ENCODE data around the gene TMEM9.

TMEM9 gene

GRCh38 chr1:201154389-201155165 lies at the start of gene TMEM9:
Gene TMEM9, minus strand, starts transcription at chr1:201154474. Its CDS starts 551 bp downstream, at chr1:201153923.
- DNase-seq (ENCODE audit: low spot score) = peak; percentile 97

DNA sequence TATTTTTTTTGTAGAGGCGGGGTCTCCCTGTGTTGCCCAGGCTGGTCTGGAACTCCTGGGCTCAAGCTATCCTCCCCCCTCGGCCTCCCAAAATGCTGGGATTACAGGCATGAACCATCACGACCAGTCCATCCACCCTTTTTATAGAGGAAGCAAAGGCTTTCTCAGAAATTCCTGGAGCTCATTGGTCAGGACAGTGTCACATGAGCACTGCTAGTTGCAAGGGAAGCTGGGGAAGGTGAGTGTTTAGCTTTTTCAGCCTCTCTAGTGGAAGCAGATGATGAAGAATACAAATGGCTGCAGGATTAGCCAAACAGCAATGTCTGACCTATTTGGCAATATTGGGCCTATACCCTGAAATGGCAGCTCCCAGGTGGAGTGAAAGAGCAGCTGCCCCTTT lies 44.3 kb upstream of the TMEM9 start:
- no peak for DNase-seq (ENCODE audit: low spot score)

DNA sequence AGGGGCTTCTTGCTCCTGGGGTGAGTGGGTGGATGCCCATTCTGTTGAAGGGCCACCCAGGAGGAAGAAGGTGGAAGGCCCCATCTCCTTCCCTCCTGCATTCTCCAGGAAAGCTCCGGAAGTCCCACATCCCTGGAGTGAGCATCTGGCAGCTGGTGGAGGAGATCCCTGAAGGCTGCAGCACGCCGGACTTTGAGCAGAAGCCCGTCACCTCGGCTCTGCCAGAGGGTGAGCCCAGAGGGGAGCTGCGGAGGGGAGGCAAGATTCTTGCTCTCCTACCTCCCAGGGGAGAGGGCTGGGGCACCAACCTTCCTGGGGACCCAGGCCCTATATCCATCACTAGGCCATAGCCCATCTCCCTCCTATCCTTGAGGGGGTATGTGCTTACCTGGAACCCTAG lies 39.8 kb upstream of the TMEM9 start:
- no peak for DNase-seq (ENCODE audit: low spot score)

DNA sequence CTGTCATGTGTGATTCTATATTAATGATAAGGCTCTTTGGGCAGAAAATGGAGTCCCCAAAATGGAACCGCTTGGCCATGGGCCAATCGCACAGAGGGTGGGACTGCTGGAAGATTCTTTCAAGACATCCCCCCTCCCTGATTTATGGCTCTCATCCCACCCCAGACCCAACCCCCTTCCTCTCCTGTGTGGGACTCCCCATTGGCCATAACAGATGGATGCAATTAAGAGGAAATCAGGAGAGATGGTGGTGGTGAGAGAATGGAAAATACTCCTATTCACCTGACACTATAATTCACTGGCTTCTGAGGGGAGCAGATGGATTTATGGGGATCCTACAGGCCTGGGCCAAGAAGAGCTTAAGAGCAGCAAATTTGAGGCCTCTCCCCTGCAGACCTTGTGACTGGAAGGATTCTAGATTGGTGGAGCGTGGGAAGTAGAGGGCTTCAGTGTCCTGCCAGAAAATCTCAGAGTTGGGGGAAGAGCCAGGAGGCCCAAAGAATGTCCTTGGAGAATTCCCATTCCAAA lies 38.1 kb upstream of the TMEM9 start:
- no peak for DNase-seq (ENCODE audit: low spot score)

DNA sequence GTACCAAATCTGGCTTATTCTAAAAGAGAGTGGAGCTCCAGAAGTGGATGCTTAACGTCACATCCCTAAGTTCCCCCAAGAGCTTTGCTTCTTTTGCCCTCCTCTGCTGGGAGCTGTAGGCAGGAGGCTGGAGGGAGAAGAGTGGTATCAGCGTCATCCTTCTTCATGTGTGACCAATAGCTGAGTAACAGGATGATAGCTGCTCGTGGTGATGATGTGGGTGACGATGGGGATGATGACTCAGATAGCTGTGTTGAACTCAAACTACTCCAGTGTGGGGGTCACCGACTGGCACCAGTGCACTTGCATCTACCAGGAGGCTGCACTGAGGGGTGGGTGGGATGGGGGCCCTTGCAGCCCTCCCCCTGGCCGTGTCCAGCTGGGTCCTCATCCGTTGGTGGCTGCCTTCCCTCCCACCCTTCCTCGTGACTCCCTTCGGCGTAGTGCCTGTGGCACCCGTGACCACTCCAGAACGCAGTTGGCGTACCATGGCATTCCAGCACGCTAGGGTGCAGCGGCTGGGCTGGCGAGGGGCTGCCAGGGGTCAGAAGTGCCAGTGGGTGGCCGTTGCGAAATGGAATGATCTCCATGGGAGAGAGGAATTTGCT lies 37.5 kb upstream of the TMEM9 start:
- no peak for DNase-seq (ENCODE audit: low spot score)

DNA sequence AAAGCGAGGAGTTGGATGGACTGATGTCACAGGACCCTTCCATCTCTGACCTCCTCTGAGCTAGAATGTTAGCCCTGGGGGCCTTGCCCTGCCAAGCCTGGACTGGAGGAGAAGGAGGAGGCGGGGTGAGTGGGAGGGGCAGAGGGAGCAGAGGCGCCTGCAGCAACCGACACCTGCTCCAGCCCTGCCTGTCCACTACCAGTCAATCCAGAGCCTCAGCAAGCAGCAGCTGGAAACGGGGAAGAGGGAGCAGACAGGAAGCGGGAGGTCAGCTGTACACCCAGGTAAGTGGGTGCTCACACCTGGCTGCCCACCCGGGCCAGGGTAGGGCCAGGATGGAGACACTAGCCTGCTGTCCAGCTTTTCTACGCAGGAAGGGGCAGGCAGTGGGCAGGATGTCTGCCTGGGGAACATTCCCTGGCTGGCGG lies 36.4 kb upstream of the TMEM9 start, which contains the start of gene IGFN1:
Gene IGFN1, plus strand, starts transcription at position 201 of the 428 bp plus-strand sequence. CDS start 2,470 bp downstream, outside the sequence.
- no peak for DNase-seq (ENCODE audit: low spot score)

DNA sequence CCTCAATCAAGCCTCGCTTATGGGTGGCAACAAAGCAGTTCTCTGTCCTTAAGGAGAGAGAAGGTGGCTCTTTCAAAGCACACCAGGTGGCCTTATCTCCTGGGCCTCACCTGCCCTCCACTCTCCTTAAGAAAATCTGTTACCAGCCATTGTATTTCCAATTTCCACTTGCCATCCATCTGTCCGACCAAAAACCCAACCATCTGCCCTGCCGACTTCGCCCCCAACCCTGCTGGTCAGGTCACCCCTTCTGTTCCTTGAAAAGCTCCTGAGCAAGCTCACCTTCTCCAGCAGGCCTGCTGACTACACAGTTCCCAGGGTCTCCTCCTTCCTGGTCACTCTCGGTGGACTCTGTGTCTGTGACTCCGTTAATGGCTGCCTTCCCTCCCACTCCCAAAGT lies 35.7 kb upstream of the TMEM9 start:
- no peak for DNase-seq (ENCODE audit: low spot score)

DNA sequence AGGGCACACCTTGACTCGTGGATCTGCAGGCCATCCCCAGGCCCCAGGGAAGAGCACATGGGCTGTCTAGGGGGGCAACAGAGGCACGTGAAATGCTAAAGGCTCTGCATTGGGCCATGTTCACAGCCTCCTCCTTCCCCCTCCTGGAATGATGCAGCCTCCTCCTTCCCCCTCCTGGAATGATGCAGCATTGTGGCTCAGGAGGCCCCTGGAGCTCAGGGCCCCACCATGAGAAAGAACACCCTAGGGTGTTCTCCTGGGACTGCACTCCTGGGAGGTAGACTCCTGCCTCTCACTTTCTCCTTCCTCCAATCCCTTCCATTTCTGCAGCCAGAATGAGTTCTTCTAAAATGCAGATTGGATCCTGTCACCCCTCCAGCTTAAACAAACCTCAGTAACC lies 34.8 kb upstream of the TMEM9 start:
- no peak for DNase-seq (ENCODE audit: low spot score)

- DNase-seq (ENCODE audit: low spot score) = no peak
Observed at GRCh38 chr1:201186192-201186591, 31.9 kb upstream of the TMEM9 start.

- DNase-seq (ENCODE audit: low spot score) = no peak
Observed at GRCh38 chr1:201185527-201186128, 31.4 kb upstream of the TMEM9 start.

DNA sequence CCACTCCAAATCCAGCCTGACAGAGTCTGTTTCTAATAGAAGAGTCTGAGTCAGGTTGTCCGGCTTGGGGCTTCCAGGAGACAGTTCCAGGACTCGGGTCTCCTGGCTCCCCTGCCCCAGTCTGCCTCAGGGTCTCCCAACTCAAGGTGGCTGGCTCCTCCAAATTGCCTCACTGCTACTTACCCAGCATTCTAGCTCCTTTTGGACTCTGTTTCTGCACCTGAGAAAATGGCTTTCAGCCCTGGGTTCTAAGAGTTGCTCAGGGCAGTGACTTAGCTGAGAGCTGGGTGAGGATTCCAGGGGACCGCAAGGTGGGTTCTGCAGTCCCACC lies 30.8 kb upstream of the TMEM9 start:
- no peak for DNase-seq (ENCODE audit: low spot score)

DNA sequence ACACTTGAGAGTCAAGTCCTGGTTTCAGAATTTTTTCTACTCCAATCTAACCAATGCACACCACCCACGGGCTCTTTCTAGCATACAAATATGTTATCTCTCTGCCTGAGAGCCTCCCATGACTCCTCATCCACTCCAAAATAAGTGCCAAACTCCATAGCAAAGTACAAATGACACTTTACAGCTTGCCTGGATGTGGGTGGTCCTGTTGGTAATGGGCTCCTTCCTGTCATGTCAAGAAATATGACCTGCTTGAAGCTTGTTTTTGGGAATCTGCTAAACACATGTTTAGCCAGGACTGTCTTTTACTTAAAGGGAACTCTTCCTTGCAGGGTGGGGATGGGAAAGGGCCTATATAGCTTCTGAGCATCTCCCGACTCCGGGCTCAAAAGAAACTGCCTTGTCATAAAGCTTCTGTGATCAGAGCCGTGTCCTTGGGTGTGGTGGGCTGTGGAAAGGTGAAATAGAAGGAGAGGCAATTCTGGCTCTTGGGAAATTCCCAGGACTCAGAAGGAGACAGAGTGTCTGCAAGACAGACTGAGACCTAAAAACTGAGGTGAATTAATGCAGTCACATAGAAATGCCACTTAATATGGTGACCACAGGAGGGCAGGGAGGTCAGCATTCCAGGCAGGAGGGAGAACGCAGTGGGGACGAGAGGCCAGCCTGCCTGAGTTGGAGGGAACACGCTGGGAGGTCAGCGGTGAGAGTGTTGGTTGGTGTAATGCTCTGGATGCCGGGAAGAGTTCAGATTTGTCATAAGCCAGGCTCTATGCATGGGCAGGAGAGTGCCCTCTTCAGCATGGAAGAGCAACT lies 30.2 kb upstream of the TMEM9 start:
- DNase-seq (ENCODE audit: low spot score) = no peak

- DNase-seq (ENCODE audit: low spot score) = no peak
Observed at GRCh38 chr1:201183753-201184152, 29.5 kb upstream of the TMEM9 start.

- DNase-seq (ENCODE audit: low spot score) = no peak
Observed at GRCh38 chr1:201183209-201183608, 28.9 kb upstream of the TMEM9 start.

- no peak for DNase-seq (ENCODE audit: low spot score)
Observed at GRCh38 chr1:201181726-201182125, 27.5 kb upstream of the TMEM9 start.

- no peak for DNase-seq (ENCODE audit: low spot score)
Observed at GRCh38 chr1:201181323-201181722, 27.0 kb upstream of the TMEM9 start.

- no peak for DNase-seq (ENCODE audit: low spot score)
Observed at GRCh38 chr1:201180901-201181300, 26.6 kb upstream of the TMEM9 start.

DNA sequence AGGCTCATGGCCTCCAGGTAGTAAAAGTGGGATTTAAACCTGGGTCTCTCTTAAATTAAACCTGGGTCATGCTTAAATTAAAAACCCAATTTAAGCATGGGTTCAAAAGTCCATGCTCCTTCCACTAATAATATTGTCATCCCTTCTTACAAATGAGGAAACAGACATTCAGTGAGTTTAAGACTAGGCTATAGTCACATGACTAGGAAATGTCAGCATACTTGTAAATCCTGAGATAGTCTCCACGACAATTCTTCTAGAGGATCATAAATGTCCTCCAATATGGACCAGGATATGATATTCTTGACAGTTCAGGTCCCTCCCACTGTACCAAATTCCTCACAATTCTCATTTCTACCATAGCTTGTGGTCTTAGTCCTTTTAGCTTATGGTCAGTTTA lies 25.9 kb upstream of the TMEM9 start:
- no peak for DNase-seq (ENCODE audit: low spot score)

DNA sequence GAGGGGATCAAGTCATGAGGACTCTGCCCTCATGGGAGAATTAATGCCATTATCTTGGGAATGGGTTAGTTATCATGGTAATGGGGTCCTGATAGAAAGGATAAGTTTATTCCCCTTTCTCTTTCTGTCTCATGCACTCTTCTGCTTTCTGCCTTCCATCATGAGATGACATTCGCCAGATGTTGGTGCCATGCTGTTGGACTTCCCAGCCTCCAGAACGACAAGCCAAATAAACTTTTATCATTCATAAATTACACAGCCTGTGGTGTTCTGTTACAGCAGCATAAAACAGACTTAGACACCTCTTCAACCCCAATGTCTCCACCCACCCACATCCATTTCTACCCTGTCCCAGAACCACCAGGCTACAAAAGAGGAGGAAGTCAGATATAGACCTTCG lies 24.4 kb upstream of the TMEM9 start:
- no peak for DNase-seq (ENCODE audit: low spot score)

DNA sequence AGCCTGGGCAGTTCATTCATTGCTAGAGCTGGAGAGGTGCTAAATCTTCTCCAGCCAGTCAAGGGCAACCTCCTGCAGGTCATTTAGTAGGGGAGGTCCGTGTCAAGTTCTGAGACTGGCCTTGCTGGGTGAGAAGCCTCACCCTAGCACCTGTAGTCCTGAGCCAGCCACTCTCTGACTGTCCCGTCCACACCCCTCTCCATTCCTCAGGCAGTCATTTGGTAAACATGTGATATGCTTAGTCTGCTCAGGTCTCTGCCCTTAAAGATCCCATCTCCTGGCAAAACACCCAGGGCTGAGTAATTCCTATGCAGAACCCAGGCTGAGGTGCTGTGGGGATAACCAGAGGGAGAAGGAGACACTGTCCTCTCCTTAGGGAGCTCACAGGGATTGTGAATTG lies 22.7 kb upstream of the TMEM9 start:
- DNase-seq (ENCODE audit: low spot score) = no peak

DNA sequence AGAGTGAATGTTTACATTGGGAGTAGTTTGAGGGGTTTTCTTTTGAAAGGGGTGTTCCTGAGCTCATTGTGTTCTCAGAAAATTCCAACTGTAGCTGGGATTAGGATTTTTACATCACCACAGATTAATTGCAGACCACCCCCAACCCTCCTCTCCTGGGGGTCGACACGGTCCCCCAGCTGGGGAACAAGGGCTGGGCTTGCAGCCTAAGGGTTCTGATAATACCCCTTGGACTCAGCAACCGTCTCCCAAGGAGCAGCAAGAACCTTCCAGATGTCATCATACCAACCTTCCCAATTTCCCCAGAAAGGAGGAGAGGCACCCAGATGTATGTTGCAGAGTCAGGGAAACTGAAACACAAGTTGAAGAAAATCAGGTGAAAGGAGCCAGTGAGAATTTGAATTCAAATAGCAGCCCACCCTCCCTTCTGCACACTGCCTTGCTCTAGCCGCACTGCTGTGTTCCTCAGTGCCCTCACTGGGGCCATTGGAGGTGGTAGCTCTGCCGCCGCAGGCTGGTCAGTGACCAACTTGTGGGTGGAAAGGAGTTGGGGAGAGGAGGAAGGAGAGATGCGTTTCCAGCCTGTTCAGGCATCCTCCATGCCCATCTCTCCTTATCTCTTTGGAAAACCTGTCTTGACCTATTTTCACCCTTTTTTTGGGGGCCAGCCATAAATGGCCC lies 21.7 kb upstream of the TMEM9 start:
- no peak for DNase-seq (ENCODE audit: low spot score)

DNA sequence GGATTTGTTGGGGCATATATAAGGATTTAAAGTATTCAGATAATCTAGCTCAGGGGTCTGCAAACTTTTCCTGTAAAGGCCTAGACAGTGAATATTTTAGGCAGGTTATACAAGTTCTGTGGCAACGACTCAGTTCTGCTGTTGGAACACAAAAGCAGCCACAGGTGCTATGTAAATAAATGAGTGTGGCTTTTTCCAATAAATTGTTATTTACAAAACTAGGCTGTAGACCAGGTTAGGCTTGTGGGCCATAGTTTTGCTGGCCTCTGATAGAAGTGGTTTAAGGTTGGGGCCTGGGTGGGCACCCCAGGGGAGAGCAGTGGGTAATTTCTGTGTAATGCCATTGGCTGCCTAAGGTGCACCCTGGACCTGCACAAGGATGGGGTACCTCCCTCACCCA lies 19.5 kb upstream of the TMEM9 start:
- DNase-seq (ENCODE audit: low spot score) = no peak

Data from CD4-positive, alpha-beta T cell treated with Interleukin-6 at 100 ng/mL for 8 hours (primary cell).